Thyroid gland (tissue), 4 donors: ENCODE measurements around the gene KIFBP. TPM values are rescaled to one million over a fixed set of nuclear protein-coding genes. Genes with fewer than 3 reads are reported as not detected.

Experiments used
- DNase-seq, 2 donors: peaks; one replicate each; pipeline ENCODE4 v3.0.0-alpha.2; 2019
- H3K27ac ChIP-seq, 3 donors: fragments of 200-600 bp; sonication (generic); 1 replicate in 2 of 3; 2 replicates in 1 of 3; pipeline ENCODE4 v1.5.1; 2016 to 2019; ENCODE audit warnings: mild to moderate bottlenecking in 1 of 3, moderate library complexity in 1 of 3
- H3K27me3 ChIP-seq: fragments of 200-600 bp; sonication (generic); one replicate; pipeline ENCODE4 v1.5.1; 2019
- H3K36me3 ChIP-seq, 2 donors: fragments of 200-600 bp; sonication (generic); one replicate each; pipeline ENCODE4 v1.5.1; 2016 to 2019
- H3K4me1 ChIP-seq, 2 donors: fragments of 200-600 bp; sonication (generic); one replicate each; pipeline ENCODE4 v1.5.1; 2017 to 2019
- H3K4me3 ChIP-seq, 3 donors: fragments of 200-600 bp; sonication (generic); replicated peaks in 1 of 3; 1 replicate in 2 of 3; 2 replicates in 1 of 3; pipeline ENCODE4 v1.5.1; 2016; ENCODE audit warnings: mild to moderate bottlenecking in 1 of 3
- H3K9me3 ChIP-seq: fragments of 200-600 bp; sonication (generic); one replicate; pipeline ENCODE4 v1.5.1; 2017
- CTCF ChIP-seq, 6 experiments: fragments of 200-600 bp in 3 of 6; fragments of 450-650 bp in 3 of 6; sonication (generic) in 3 of 6; IDR thresholded peaks; one replicate each; pipeline ENCODE4 v1.5.1; 2016 to 2019; ENCODE audit warnings: antibody characterized with exemption in 6 of 6, mild to moderate bottlenecking in 2 of 6, inconsistent platforms in 1 of 6, moderate library complexity in 1 of 6
- POLR2A ChIP-seq, 2 donors: fragments of 450-650 bp; IDR thresholded peaks; one replicate each; pipeline ENCODE4 v1.6.1; 2017; ENCODE audit warnings: antibody characterized with exemption in 2 of 2, mild to moderate bottlenecking in 2 of 2, moderate library complexity in 1 of 2
- whole genome bisulfite sequencing, 2 donors: methylation state at CpG; one replicate each; pipeline ENCODE4 v1.1.5; 2017; 5-methylcytosine and 5-hydroxymethylcytosine counted together
- intact Hi-C: fragments of 100-400 bp; cut with DNase I; formaldehyde crosslinking; loops from one replicate; pipeline ENCODE4 v1.15.1; 2023
- total RNA-seq, 4 donors: library from RNA; depleted of rRNA; stranded (reverse); fragments of >200 nt; gene quantifications; one replicate each; pipeline ENCODE4 v1.2.3, GENCODE V29; 2016

KIFBP gene
- total RNA-seq, 4 donors from 2014 or later, result 37.9 to 54.1 (median 42.8) TPM

DNA sequence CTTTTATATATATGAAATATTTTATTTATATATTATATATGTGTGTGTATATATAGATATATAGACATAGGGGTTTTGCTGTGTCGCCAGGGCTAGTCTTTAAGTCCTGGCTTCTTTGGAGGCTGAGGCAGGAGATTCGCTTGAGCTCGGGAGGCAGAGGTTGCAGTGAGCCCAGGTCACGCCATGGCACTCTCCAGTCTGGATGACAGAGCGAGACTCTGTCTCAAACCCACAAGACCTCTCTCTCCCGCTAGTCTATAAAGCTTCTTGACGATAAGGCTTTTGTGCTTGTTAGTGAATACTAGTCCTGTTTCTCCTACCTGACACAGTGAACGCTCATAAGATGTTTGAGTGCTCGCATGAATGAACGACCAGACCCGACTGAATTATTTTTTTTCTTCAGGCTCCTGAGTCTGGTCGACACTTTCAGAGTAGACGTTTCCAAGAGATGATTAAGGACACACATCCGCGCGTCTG, 33.2 kb upstream of the KIFBP start:
- Histone ChIP-seq H3K4me1 (peaks cover 0 to 20% of the 10 kb centered on the region in 2 donors), H3K27ac (peak overlapping the region; percentile 24 to 78 (median 45)), H3K36me3 (peaks cover 0 to 3% of the 10 kb centered on the region in 2 donors), H3K4me3 (peak overlapping the region; percentile 38 to 79 (median 71)), H3K27me3 (no peaks in the 10 kb centered on the region), H3K9me3 (no peaks in the 10 kb centered on the region)
- TF ChIP-seq POLR2A (IDR thresholded peaks at IDR 0.05) (no peak), CTCF (IDR thresholded peaks at IDR 0.05) (no peak)
- WGBS, 2 donors, result 4% methylated on average over 16 of the region's 16 CpGs
- intact Hi-C loops, result no loop called here
- DNase-seq, result no peak

DNA sequence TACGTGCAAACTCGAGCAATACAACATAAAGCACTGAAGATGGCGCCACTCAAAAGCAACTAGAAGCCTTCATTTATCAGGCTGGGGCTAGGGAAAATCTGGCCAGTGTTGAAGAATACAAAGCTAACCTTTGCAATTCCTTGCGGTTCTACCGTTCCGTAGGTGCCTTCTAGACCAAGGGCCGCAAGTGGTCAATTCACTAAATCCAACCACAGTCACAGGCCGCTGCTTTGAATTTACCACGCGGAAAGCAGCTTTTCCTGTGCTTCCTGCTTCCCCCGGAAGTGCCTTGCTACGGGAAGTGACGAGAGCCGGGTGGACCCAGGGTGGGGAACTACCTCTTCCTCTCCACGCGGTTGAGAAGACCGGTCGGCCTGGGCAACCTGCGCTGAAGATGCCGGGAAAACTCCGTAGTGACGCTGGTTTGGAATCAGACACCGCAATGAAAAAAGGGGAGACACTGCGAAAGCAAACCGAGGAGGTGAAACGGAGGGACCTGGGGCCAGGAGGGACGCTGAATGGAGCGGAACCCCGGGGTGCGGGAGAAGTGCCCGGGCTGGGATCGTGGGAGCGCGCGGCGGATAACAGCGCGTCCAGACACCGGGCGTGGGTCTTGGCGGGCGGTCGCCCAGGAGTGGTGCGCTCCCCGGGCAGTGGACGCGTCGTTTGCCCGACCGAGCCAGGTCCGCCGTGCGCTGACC, 32.6 kb upstream of the KIFBP start, which contains the start of gene DDX21:
Gene DDX21, plus strand, starts transcription at position 339 of the 701 bp plus-strand sequence. Its CDS starts 56 bp downstream, at position 395.
- Histone ChIP-seq H3K27me3 (no peaks in the 10 kb centered on the region), H3K4me3 (peak within 1 kb of the TSS; percentile 38 to 79 (median 71)), H3K27ac (peak within 1 kb of the TSS; percentile 47 to 78 (median 69)), H3K4me1 (peaks cover 0 to 20% of the 10 kb centered on the region in 2 donors), H3K36me3 (peaks cover 3 to 6% of the 10 kb centered on the region in 2 donors), H3K9me3 (no peaks in the 10 kb centered on the region)
- intact Hi-C loops, result no loop called here
- 1% methylated on average over 38 to 48 of the region's 53 CpGs for WGBS, 2 donors
- TF ChIP-seq POLR2A (IDR thresholded peaks at IDR 0.05) (peak in 1 of 2 donors; percentile 68), CTCF (IDR thresholded peaks at IDR 0.05) (peak in 5 of 6 experiments; percentile 27 to 63 (median 56))
- DNase-seq, result peak; percentile 87 to 93

GRCh38 chr10:68957284-68957615, 31.4 kb upstream of the KIFBP start:
- no peaks in the 10 kb centered on the region for H3K9me3 ChIP-seq
- no peak for DNase-seq
- TF ChIP-seq POLR2A (IDR thresholded peaks at IDR 0.05) (no peak), CTCF (IDR thresholded peaks at IDR 0.05) (no peak)
- peaks cover 0 to 20% of the 10 kb centered on the region in 2 donors for H3K4me1 ChIP-seq
- WGBS, 2 donors, result 58 to 69% methylated on average over 7 of the region's 7 CpGs
- H3K27me3 ChIP-seq, result no peaks in the 10 kb centered on the region
- peaks cover 4 to 13% of the 10 kb centered on the region in 2 donors for H3K36me3 ChIP-seq
- intact Hi-C loops, result no loop called here
- peak overlapping the region in 1 of 3 donors; percentile 71 for H3K4me3 ChIP-seq
- no peak overlapping the region for H3K27ac ChIP-seq

- H3K9me3 ChIP-seq, result no peaks in the 10 kb centered on the region
- H3K4me1 ChIP-seq, result peaks cover 0 to 20% of the 10 kb centered on the region in 2 donors
- no peak overlapping the region for H3K27ac ChIP-seq
- DNase-seq, result no peak
- peaks cover 7 to 17% of the 10 kb centered on the region in 2 donors for H3K36me3 ChIP-seq
- TF ChIP-seq CTCF (IDR thresholded peaks at IDR 0.05) (no peak), POLR2A (IDR thresholded peaks at IDR 0.05) (no peak)
- H3K4me3 ChIP-seq, result no peak overlapping the region
- H3K27me3 ChIP-seq, result no peaks in the 10 kb centered on the region
- WGBS, 2 donors, result 75 to 78% methylated on average over 3 of the region's 3 CpGs
- intact Hi-C loops, result no loop called here
Observed at GRCh38 chr10:68957654-68958053, 30.9 kb upstream of the KIFBP start.
